OCI-LY1 (cell line): Measurements from ENCODE around the gene MYO10.
"Not testable (repeated sequence)": the region's sequence is repeated elsewhere in the genome, so short reads cannot be mapped to it uniquely, and the experiment has no call there.

Source experiments
- H2AFZ ChIP-seq: fragments of 200-600 bp; sonication (generic), shearing (Covaris generic); 2 replicates; pipeline ENCODE4 v1.6.0; 2014; ENCODE audit warnings: antibody characterized with exemption, mild to moderate bottlenecking, low read length
- H3F3A ChIP-seq: fragments of 200-600 bp; sonication (generic), shearing (Covaris generic); 2 replicates; pipeline ENCODE4 v1.6.0; 2014; ENCODE audit warnings: mild to moderate bottlenecking, antibody characterized with exemption, low read length, moderate library complexity; ENCODE audit not compliant: insufficient read depth
- H3K27ac ChIP-seq: fragments of 200-600 bp; sonication (generic); 2 replicates; pipeline ENCODE4 v1.5.1; 2014; ENCODE audit warnings: low read length, mixed run types, mild to moderate bottlenecking, low read depth; ENCODE audit not compliant: poor library complexity, severe bottlenecking
- H3K27me3 ChIP-seq: fragments of 200-600 bp; sonication (generic); 2 replicates; pipeline ENCODE4 v1.6.0; 2014; ENCODE audit warnings: antibody characterized with exemption, mild to moderate bottlenecking, low read length, moderate library complexity; ENCODE audit not compliant: insufficient read depth
- H3K36me3 ChIP-seq: fragments of 200-600 bp; sonication (generic); 2 replicates; pipeline ENCODE4 v1.6.1; 2014; ENCODE audit warnings: mild to moderate bottlenecking, antibody characterized with exemption, low read length, moderate library complexity, mixed read lengths; ENCODE audit not compliant: insufficient read depth
- H3K4me1 ChIP-seq: fragments of 200-600 bp; sonication (generic); 2 replicates; pipeline ENCODE4 v1.5.1; 2014; ENCODE audit warnings: mild to moderate bottlenecking, low read length, moderate library complexity; ENCODE audit not compliant: insufficient read depth, severe bottlenecking
- H3K4me2 ChIP-seq: fragments of 200-600 bp; sonication (generic), shearing (Covaris generic); 2 replicates; pipeline ENCODE4 v1.6.1; 2014; ENCODE audit warnings: low read length
- H3K4me3 ChIP-seq: fragments of 200-600 bp; sonication (generic); 2 replicates; pipeline ENCODE4 v1.5.1; 2014; ENCODE audit warnings: low read length, low read depth, mild to moderate bottlenecking, mixed read lengths; ENCODE audit not compliant: poor library complexity, severe bottlenecking
- H3K79me2 ChIP-seq: fragments of 200-600 bp; shearing (Covaris generic); 2 replicates; pipeline ENCODE4 v1.6.1; 2016; ENCODE audit warnings: mixed run types, low read length, mixed read lengths; ENCODE audit not compliant: insufficient read depth
- H3K9ac ChIP-seq: fragments of 200-600 bp; sonication (generic), shearing (Covaris generic); 2 replicates; pipeline ENCODE4 v1.6.1; 2014; ENCODE audit warnings: mild to moderate bottlenecking, low read length, mixed read lengths
- H3K9me2 ChIP-seq: fragments of 200-600 bp; sonication (generic), shearing (Covaris generic); 2 replicates; pipeline ENCODE4 v1.6.1; 2014; ENCODE audit warnings: low read depth, mild to moderate bottlenecking, low read length, mixed read lengths
- H3K9me3 ChIP-seq: fragments of 200-600 bp; shearing (Covaris generic); 2 replicates; pipeline ENCODE4 v1.6.1; 2014; ENCODE audit warnings: low read length, mixed read lengths
- H4K20me1 ChIP-seq: fragments of 200-600 bp; sonication (generic), shearing (Covaris generic); 2 replicates; pipeline ENCODE4 v1.6.0; 2016; ENCODE audit warnings: mild to moderate bottlenecking, low read length; ENCODE audit not compliant: insufficient read depth
- EZH2 ChIP-seq: fragments of 200-600 bp; sonication (generic), shearing (Covaris generic); IDR thresholded peaks from 2 replicates; pipeline ENCODE4 v1.8.0; 2017; ENCODE audit warnings: borderline replicate concordance, mixed run types, mild to moderate bottlenecking, antibody characterized with exemption, low read length, moderate library complexity, mixed read lengths
- TF ChIP-seq, protein P1 (sequence below): fragments of 200-600 bp; sonication (generic), shearing (Covaris generic); IDR thresholded peaks from 2 replicates; pipeline ENCODE4 v1.5.1; 2017; ENCODE audit warnings: mild to moderate bottlenecking, antibody characterized with exemption, low read length, moderate library complexity, mixed read lengths

Gene MYO10

DNA sequence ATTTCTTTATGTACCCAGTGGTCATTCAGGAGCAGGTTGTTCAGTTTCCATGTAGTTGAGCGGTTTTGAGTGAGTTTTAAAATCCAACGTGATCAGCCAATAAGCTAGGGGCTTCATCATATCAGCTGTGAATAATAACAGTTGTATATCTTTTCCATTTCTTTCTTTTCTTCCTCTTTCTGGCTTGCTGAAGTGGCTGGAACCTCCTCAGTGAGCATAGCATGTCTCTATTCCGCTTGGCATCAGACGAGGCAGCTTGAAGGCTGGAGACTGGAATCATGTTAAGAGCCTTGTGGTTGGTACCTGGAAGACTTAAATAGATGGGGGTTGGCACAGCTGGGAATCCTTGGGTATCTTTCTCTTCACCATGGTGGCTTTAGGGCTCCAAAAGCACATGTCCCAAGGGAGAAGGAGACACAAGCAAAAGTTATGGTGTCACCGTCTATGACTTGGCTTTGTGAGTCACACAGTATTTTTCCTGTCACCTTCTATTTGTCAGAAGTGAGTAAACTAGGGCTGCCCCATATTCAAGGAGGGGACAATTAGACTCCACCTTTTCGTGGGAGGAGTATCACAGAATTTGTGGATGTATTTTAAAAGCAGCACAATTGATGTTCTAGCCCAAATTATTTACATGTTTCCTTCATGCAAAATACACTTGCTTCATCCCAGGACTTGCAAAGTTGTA, 281.3 kb downstream of the MYO10 start:
- Histone ChIP-seq H3K9me2 (no peaks in the 10 kb centered on the region), H4K20me1 (no peaks in the 10 kb centered on the region), H3K4me3 (no peak overlapping the region), H3K9me3 (no peaks in the 10 kb centered on the region), H3F3A (no peaks in the 10 kb centered on the region), H3K27me3 (no peaks in the 10 kb centered on the region), H3K9ac (no peak overlapping the region), H3K4me2 (no peak overlapping the region), H3K36me3 (no peaks in the 10 kb centered on the region), H3K4me1 (no peaks in the 10 kb centered on the region), H2AFZ (no peak overlapping the region), H3K79me2 (no peaks in the 10 kb centered on the region), H3K27ac (no peak overlapping the region)
- TF ChIP-seq EZH2: no peak
- TF ChIP-seq, protein P1, sequence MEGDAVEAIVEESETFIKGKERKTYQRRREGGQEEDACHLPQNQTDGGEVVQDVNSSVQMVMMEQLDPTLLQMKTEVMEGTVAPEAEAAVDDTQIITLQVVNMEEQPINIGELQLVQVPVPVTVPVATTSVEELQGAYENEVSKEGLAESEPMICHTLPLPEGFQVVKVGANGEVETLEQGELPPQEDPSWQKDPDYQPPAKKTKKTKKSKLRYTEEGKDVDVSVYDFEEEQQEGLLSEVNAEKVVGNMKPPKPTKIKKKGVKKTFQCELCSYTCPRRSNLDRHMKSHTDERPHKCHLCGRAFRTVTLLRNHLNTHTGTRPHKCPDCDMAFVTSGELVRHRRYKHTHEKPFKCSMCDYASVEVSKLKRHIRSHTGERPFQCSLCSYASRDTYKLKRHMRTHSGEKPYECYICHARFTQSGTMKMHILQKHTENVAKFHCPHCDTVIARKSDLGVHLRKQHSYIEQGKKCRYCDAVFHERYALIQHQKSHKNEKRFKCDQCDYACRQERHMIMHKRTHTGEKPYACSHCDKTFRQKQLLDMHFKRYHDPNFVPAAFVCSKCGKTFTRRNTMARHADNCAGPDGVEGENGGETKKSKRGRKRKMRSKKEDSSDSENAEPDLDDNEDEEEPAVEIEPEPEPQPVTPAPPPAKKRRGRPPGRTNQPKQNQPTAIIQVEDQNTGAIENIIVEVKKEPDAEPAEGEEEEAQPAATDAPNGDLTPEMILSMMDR: no peak

DNA sequence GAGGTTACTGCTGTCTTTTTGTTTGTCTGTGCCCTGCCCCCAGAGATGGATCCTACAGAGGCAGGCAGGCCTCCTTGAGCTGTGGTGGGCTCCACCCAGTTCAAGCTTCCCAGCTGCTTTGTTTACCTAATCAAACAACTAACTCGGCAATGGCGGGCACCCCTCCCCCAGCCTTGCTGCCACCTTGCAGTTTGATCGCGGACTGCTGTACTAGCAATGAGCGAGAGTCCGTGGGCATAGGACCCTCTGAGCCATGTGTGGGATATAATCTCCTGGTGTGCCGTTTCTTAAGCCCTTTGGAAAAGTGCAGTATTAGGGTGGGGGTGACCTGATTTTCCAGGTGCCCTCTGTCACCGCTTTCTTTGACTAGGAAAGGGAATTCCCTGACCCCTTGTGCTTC, 287.3 kb downstream of the MYO10 start:
- not testable (repeated sequence) for H3K4me3 ChIP-seq, H3K4me1 ChIP-seq, H2AFZ ChIP-seq, H3K36me3 ChIP-seq, H3K4me2 ChIP-seq, H3K9ac ChIP-seq, H3K27ac ChIP-seq, H3F3A ChIP-seq, H3K9me3 ChIP-seq, H4K20me1 ChIP-seq, H3K9me2 ChIP-seq, H3K79me2 ChIP-seq, H3K27me3 ChIP-seq

DNA sequence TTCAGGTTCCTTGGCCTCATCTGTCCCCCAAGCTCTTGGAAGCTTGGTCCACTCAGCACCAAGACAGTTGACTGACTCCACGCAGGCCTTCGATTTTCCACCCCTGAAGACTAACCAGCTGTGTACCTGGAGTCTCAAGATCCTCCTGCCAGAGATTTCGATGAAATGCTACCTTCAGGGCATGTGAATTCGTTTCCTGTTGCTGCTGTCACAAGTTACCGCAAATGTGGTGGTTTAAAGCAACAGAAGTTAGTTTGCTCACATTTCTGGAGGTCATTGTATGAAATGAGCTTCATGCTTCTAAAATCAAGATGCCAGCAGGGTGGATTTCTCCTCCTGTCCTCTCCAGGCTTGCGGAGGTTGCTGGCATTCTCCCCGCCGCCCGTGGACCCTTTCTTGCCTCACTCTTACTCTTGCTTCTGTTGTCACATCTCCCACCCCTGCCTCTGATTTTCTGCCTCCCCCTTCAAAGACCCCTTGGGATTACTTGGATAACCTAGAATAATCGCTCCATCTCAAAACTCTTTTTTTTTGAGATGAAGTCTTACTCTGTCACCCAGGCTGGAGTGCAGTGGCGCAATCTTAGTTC, 291.7 kb downstream of the MYO10 start:
- H2AFZ ChIP-seq: no peak overlapping the region
- H3K27ac ChIP-seq: no peak overlapping the region

More for the DNA sequence above, 291.7 kb downstream of the MYO10 start:
- Histone ChIP-seq H3K4me2 (no peak overlapping the region), H3K79me2 (no peaks in the 10 kb centered on the region), H3K36me3 (no peaks in the 10 kb centered on the region), H3K9ac (no peak overlapping the region), H3K4me1 (no peaks in the 10 kb centered on the region), H4K20me1 (no peaks in the 10 kb centered on the region), H3K9me3 (no peaks in the 10 kb centered on the region), H3F3A (no peaks in the 10 kb centered on the region), H3K27me3 (no peaks in the 10 kb centered on the region), H3K4me3 (no peak overlapping the region), H3K9me2 (no peaks in the 10 kb centered on the region)
- TF ChIP-seq, protein P1: no peak
- no peak for TF ChIP-seq EZH2
